DND-41 (cell line): ENCODE measurements around the gene SPP2.

Source experiments
- ATAC-seq: fragments of 200-7000 bp; cut with Tn5 transposase; 3 replicates; pipeline ENCODE4 v1.9.1; 2021; ENCODE audit warnings: low read depth; ENCODE audit not compliant: insufficient read depth
- DNase-seq: peaks from one replicate; pipeline ENCODE4 v3.0.0-alpha.2; 2020
- H2AFZ ChIP-seq: 2 replicates; pipeline ENCODE4 v1.6.0; 2012; ENCODE audit warnings: low read depth, low read length
- H3K27ac ChIP-seq: 2 replicates; pipeline ENCODE4 v1.5.1; 2012; ENCODE audit warnings: low read length, inconsistent platforms
- H3K27me3 ChIP-seq: fragments of 200-600 bp; sonication (generic); 2 replicates; pipeline ENCODE4 v1.6.0; 2012; ENCODE audit warnings: low read length, mild to moderate bottlenecking, inconsistent platforms; ENCODE audit not compliant: insufficient read depth, poor library complexity
- H3K36me3 ChIP-seq: 2 replicates; pipeline ENCODE4 v1.5.1; 2012; ENCODE audit warnings: low read length, inconsistent platforms; ENCODE audit not compliant: insufficient read depth
- H3K4me1 ChIP-seq: 2 replicates; pipeline ENCODE4 v1.5.1; 2012; ENCODE audit warnings: mild to moderate bottlenecking, low read length; ENCODE audit not compliant: insufficient read depth
- H3K4me2 ChIP-seq: 2 replicates; pipeline ENCODE4 v1.6.0; 2012; ENCODE audit warnings: mild to moderate bottlenecking, moderate library complexity, low read length, inconsistent platforms; ENCODE audit not compliant: insufficient read depth
- H3K4me3 ChIP-seq, 2 experiments: fragments of 200-600 bp in 1 of 2; shearing (Covaris generic) in 1 of 2; 2 replicates each; pipeline ENCODE4 v1.5.1; 2012 to 2016; ENCODE audit warnings: inconsistent platforms in 2 of 2, low read length in 2 of 2, mild to moderate bottlenecking in 2 of 2, low read depth in 1 of 2, moderate library complexity in 1 of 2
- H3K79me2 ChIP-seq: 2 replicates; pipeline ENCODE4 v1.6.0; 2012; ENCODE audit warnings: low read length, inconsistent platforms; ENCODE audit not compliant: insufficient read depth
- H3K9ac ChIP-seq: 2 replicates; pipeline ENCODE4 v1.6.0; 2012; ENCODE audit warnings: low read depth, mild to moderate bottlenecking, inconsistent platforms, low read length, moderate library complexity
- H3K9me3 ChIP-seq: 2 replicates; pipeline ENCODE4 v1.5.1; 2012; ENCODE audit warnings: low read length, moderate library complexity, mild to moderate bottlenecking, inconsistent platforms; ENCODE audit not compliant: insufficient read depth, severe bottlenecking
- H4K20me1 ChIP-seq: 2 replicates; pipeline ENCODE4 v1.6.0; 2012; ENCODE audit warnings: low read length; ENCODE audit not compliant: insufficient read depth
- CTCF ChIP-seq: IDR thresholded peaks from 2 replicates; pipeline ENCODE4 v1.5.1; 2012; ENCODE audit warnings: borderline replicate concordance, low read length, moderate library complexity, mild to moderate bottlenecking; ENCODE audit not compliant: poor library complexity, severe bottlenecking; ENCODE audit errors: extremely low read depth
- EZH2 ChIP-seq: IDR thresholded peaks from 3 replicates; pipeline ENCODE4 v1.6.1; 2012; ENCODE audit warnings: borderline replicate concordance, low read depth, mild to moderate bottlenecking, moderate library complexity, low read length, inconsistent platforms; ENCODE audit not compliant: severe bottlenecking

The SPP2 gene

GRCh38 chr2:234051374-234052070 lies 1.0 kb downstream of the SPP2 start:
- no peak overlapping the region for H3K27ac ChIP-seq
- H3K9ac ChIP-seq, result no peak overlapping the region
- DNase-seq (no peak), ATAC-seq (no peak)
- no peaks in the 10 kb centered on the region for H3K79me2 ChIP-seq
- no peak overlapping the region for H3K4me3 ChIP-seq
- H2AFZ ChIP-seq, result no peak overlapping the region
- no peaks in the 10 kb centered on the region for H3K9me3 ChIP-seq
- H4K20me1 ChIP-seq, result no peaks in the 10 kb centered on the region
- H3K4me1 ChIP-seq, result no peaks in the 10 kb centered on the region
- TF ChIP-seq EZH2 (no peak), CTCF (no peak)
- H3K36me3 ChIP-seq, result no peaks in the 10 kb centered on the region
- no peak overlapping the region for H3K4me2 ChIP-seq
- H3K27me3 ChIP-seq, result peaks cover 10% of the 10 kb centered on the region

- Histone ChIP-seq H3K27me3 (peaks cover 7% of the 10 kb centered on the region), H3K9ac (no peak overlapping the region), H4K20me1 (no peaks in the 10 kb centered on the region), H3K79me2 (no peaks in the 10 kb centered on the region), H3K4me2 (no peak overlapping the region), H3K36me3 (no peaks in the 10 kb centered on the region), H2AFZ (no peak overlapping the region), H3K9me3 (no peaks in the 10 kb centered on the region), H3K27ac (no peak overlapping the region), H3K4me3 (no peak overlapping the region), H3K4me1 (no peaks in the 10 kb centered on the region)
- DNase-seq (no peak), ATAC-seq (no peak)
- TF ChIP-seq EZH2, result no peak
- no peak for TF ChIP-seq CTCF
Measured at GRCh38 chr2:234058881-234059280, 8.4 kb downstream of the SPP2 start.

DNA sequence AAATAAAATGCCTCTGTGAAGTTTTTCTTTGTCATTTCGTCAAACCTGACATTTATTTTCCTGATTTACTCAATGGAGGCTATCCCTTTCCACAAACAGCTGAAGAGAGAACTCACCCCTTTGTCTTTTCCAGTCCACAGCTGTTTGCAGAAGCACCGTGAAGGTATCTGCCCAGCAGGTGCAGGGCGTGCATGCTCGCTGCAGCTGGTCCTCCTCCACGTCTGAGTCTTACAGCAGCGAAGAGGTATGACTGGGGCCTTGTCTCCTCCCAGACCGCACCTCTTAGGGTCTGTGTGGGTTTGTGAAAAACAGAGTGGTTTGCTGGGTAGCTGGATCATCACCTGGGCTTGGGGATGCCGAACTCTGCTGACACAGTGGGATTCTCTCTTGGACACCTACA lies 9.7 kb downstream of the SPP2 start:
- no peak overlapping the region for H3K27ac ChIP-seq

More for the DNA sequence above, 9.7 kb downstream of the SPP2 start:
- no peaks in the 10 kb centered on the region for H4K20me1 ChIP-seq
- no peaks in the 10 kb centered on the region for H3K9me3 ChIP-seq
- H2AFZ ChIP-seq, result no peak overlapping the region
- H3K79me2 ChIP-seq, result no peaks in the 10 kb centered on the region
- H3K27me3 ChIP-seq, result peaks cover 7% of the 10 kb centered on the region
- H3K4me1 ChIP-seq, result no peaks in the 10 kb centered on the region
- H3K36me3 ChIP-seq, result no peaks in the 10 kb centered on the region
- H3K4me3 ChIP-seq, result no peak overlapping the region
- DNase-seq (no peak), ATAC-seq (no peak)
- no peak overlapping the region for H3K9ac ChIP-seq
- no peak for TF ChIP-seq CTCF
- no peak for TF ChIP-seq EZH2
- no peak overlapping the region for H3K4me2 ChIP-seq
